SKM-1 treated with dmso at 0.1 percent for 144 hours (cell line): ENCODE measurements around the gene DFFB.
"Not testable (repeated sequence)": the region's sequence is repeated elsewhere in the genome, so short reads cannot be mapped to it uniquely, and the experiment has no call there.

Experiments
- DNase-seq: peaks from one replicate; lab custom pipeline; 2025; ENCODE audit not compliant: unreplicated experiment; lab: John Stamatoyannopoulos, UW

The DFFB gene

GRCh38 chr1:3908886-3909517, 51.7 kb downstream of the DFFB start:
- DNase-seq = no peak

GRCh38 chr1:3909615-3910014, 52.3 kb downstream of the DFFB start:
- DNase-seq = no peak

GRCh38 chr1:3910049-3910731, 52.9 kb downstream of the DFFB start:
- DNase-seq = no peak

GRCh38 chr1:3910857-3911845, 53.9 kb downstream of the DFFB start:
- DNase-seq = no peak

- no peak for DNase-seq
These were observed 54.9 kb downstream of the DFFB start for GRCh38 chr1:3911981-3912808.

GRCh38 chr1:3912809-3913685, 55.8 kb downstream of the DFFB start:
- no peak for DNase-seq

GRCh38 chr1:3914331-3914851, 57.1 kb downstream of the DFFB start:
- no peak for DNase-seq

GRCh38 chr1:3914911-3915310, 57.6 kb downstream of the DFFB start:
- no peak for DNase-seq

GRCh38 chr1:3915551-3916121, 58.4 kb downstream of the DFFB start:
- no peak for DNase-seq

- DNase-seq = no peak
These were observed 60.5 kb downstream of the DFFB start for GRCh38 chr1:3917761-3918160.

- not testable (repeated sequence) for DNase-seq
These were observed 61.1 kb downstream of the DFFB start for GRCh38 chr1:3918359-3918758.

GRCh38 chr1:3918966-3919611, 61.8 kb downstream of the DFFB start:
- DNase-seq = no peak

GRCh38 chr1:3919706-3920105, 62.4 kb downstream of the DFFB start:
- DNase-seq = no peak

GRCh38 chr1:3921765-3922164, 64.5 kb downstream of the DFFB start:
- DNase-seq = no peak

GRCh38 chr1:3922201-3922725, 65.0 kb downstream of the DFFB start:
- no peak for DNase-seq

GRCh38 chr1:3922851-3923250, 65.6 kb downstream of the DFFB start:
- DNase-seq = no peak

- DNase-seq = no peak
These were observed 66.3 kb downstream of the DFFB start for GRCh38 chr1:3923378-3924185.
